Mucosa of descending colon (tissue), 3 donors: ENCODE measurements around the gene NIPBL. TPM values are rescaled to one million over a fixed set of nuclear protein-coding genes. Genes with fewer than 3 reads are reported as not detected.
"Not testable (repeated sequence)": the region's sequence is repeated elsewhere in the genome, so short reads cannot be mapped to it uniquely, and the experiment has no call there.

Experiments
- ATAC-seq: fragments of 200-7000 bp; cut with Tn5 transposase; one replicate; pipeline ENCODE4 v1.9.1; 2020; ENCODE audit warnings: mild to moderate bottlenecking, moderate library complexity
- DNase-seq, 3 donors: peaks; one replicate each; pipeline ENCODE4 v3.0.0-alpha.2; 2020
- H3K36me3 ChIP-seq: fragments of 200-600 bp; one replicate; pipeline ENCODE4 v1.8.0; 2021; ENCODE audit warnings: low read depth, mild to moderate bottlenecking
- H3K4me1 ChIP-seq: fragments of 200-600 bp; one replicate; pipeline ENCODE4 v1.8.0; 2021; ENCODE audit warnings: low read depth, mild to moderate bottlenecking
- H3K4me3 ChIP-seq: fragments of 200-600 bp; one replicate; pipeline ENCODE4 v1.8.0; 2021; ENCODE audit warnings: mild to moderate bottlenecking
- H3K9me3 ChIP-seq: fragments of 200-600 bp; one replicate; pipeline ENCODE4 v1.8.0; 2021; ENCODE audit warnings: mild to moderate bottlenecking
- CTCF ChIP-seq: fragments of 200-600 bp; IDR thresholded peaks from one replicate; pipeline ENCODE4 v1.8.0; 2022; ENCODE audit warnings: antibody characterized with exemption, mild to moderate bottlenecking
- intact Hi-C, 2 donors: fragments of 100-400 bp; cut with DNase I in 1 of 2; cut with micrococcal nuclease in 1 of 2; formaldehyde crosslinking; loops; one replicate each; pipeline versions ENCODE4 v1.11.0 to v1.11.1; 2022; cut with DNase I, micrococcal nuclease
- total RNA-seq, 3 donors: library from RNA; stranded (reverse); fragmentation: NEBNext Ultra II Directional in 2 of 3; extraction: Animal tissue kit (Norgen Biotek cat#: 25700) in 2 of 3; gene quantifications; one replicate each; pipeline versions ENCODE4 v1.2.1 to v1.2.4, GENCODE V29; 2021 to 2023
- donor health status: DM: no; HTN: no; CAD: no; lungs with moderate emphysema.
- donor health status: DM: no; HTN: no; CAD: no.
- donor health status: DM: no; HTN: yes; CAD: no.

NIPBL gene
- total RNA-seq, 3 donors from 2014 or later: 50.4 to 80.8 (median 77.2) TPM

GRCh38 chr5:36900283-36900682, 23.7 kb downstream of the NIPBL start:
- DNase-seq: no peak
- Histone ChIP-seq H3K4me1 (no peaks in the 10 kb centered on the region), H3K4me3 (no peak overlapping the region), H3K36me3 (no peaks in the 10 kb centered on the region), H3K9me3 (no peaks in the 10 kb centered on the region)
- no peak for ATAC-seq
- TF ChIP-seq CTCF: no peak
- intact Hi-C loops: no loop called here

- H3K4me3 ChIP-seq, H3K4me1 ChIP-seq, intact Hi-C loops, DNase-seq, H3K9me3 ChIP-seq, H3K36me3 ChIP-seq, ATAC-seq: not testable (repeated sequence)
Observed at GRCh38 chr5:36901077-36901476, 24.5 kb downstream of the NIPBL start.

GRCh38 chr5:36901856-36902255, 25.3 kb downstream of the NIPBL start:
- Histone ChIP-seq H3K9me3 (no peaks in the 10 kb centered on the region), H3K36me3 (no peaks in the 10 kb centered on the region), H3K4me1 (no peaks in the 10 kb centered on the region), H3K4me3 (no peak overlapping the region)
- ATAC-seq: no peak
- no peak for DNase-seq
- intact Hi-C loops: no loop called here
- TF ChIP-seq CTCF: no peak

GRCh38 chr5:36902353-36902752, 25.8 kb downstream of the NIPBL start:
- no peaks in the 10 kb centered on the region for H3K36me3 ChIP-seq
- intact Hi-C loops: no loop called here
- no peaks in the 10 kb centered on the region for H3K9me3 ChIP-seq
- no peaks in the 10 kb centered on the region for H3K4me1 ChIP-seq
- no peak for TF ChIP-seq CTCF
- DNase-seq (no peak), ATAC-seq (no peak)
- no peak overlapping the region for H3K4me3 ChIP-seq

GRCh38 chr5:36904677-36905076, 28.1 kb downstream of the NIPBL start:
- Histone ChIP-seq H3K36me3 (no peaks in the 10 kb centered on the region), H3K4me3 (no peak overlapping the region), H3K4me1 (no peaks in the 10 kb centered on the region), H3K9me3 (no peaks in the 10 kb centered on the region)
- intact Hi-C loops: no loop called here
- ATAC-seq (no peak), DNase-seq (no peak)
- no peak for TF ChIP-seq CTCF

- no peak for ATAC-seq
- intact Hi-C loops: no loop called here
- no peak for DNase-seq
- no peaks in the 10 kb centered on the region for H3K4me1 ChIP-seq
- no peak overlapping the region for H3K4me3 ChIP-seq
- H3K9me3 ChIP-seq: no peaks in the 10 kb centered on the region
- no peaks in the 10 kb centered on the region for H3K36me3 ChIP-seq
- TF ChIP-seq CTCF: no peak
Observed at GRCh38 chr5:36908544-36909260, 32.1 kb downstream of the NIPBL start.
